ENCODE results near the gene MUC6.

Gene MUC6

GRCh38 chr11:1054143-1055108 lies 17.9 kb upstream of the MUC6 start:
- DNase-seq = no peak
- ChIA-PET POLR2A (interaction anchor here (0.9 kb wide), 1 partner anchor 164 kb away, joined by 3 read pairs; no protein-coding TSS in a partner anchor), CTCF (interaction anchor here (1.2 kb wide), 1 partner anchor 16 kb away, joined by 3 read pairs; no protein-coding TSS in a partner anchor)
- H3K36me3 ChIP-seq (ENCODE audit: control insufficient read depth in 4 of 4, insufficient read depth in 4 of 4, low read length in 3 of 4) = no peaks in the 10 kb centered on the region
- no peaks in the 10 kb centered on the region for H3K9me3 ChIP-seq (ENCODE audit: control extremely low read depth in 1 of 5, control insufficient read depth in 4 of 5, insufficient read depth in 2 of 5, low read depth in 1 of 5, low read length in 4 of 5)
- H3K4me1 ChIP-seq (ENCODE audit: control extremely low read depth in 1 of 4, control insufficient read depth in 4 of 4, insufficient read depth in 4 of 4, low read length in 3 of 4) = peaks cover 0 to 18% (median 8%) of the 10 kb centered on the region in 4 experiments
- no peak overlapping the region for H3K4me3 ChIP-seq (ENCODE audit: control insufficient read depth in 1 of 7, extremely low read depth in 1 of 7, insufficient read depth in 4 of 7, low read depth in 2 of 7, low read length in 6 of 7)
- H3K27ac ChIP-seq (ENCODE audit: insufficient read depth in 1 of 2, low read depth in 1 of 2, low read length in 2 of 2, poor library complexity in 1 of 2, severe bottlenecking in 2 of 2) = no peak overlapping the region
- peaks cover 0 to 3% (median 0%) of the 10 kb centered on the region in 5 experiments for H3K27me3 ChIP-seq (replicated peaks in 2 of 5; ENCODE audit: control insufficient read depth in 4 of 5, insufficient read depth in 5 of 5, low read length in 4 of 5)
- 93% methylated on average over 20 of the region's 25 CpGs for WGBS (ENCODE audit: insufficient coverage)

GRCh38 chr11:1053121-1053901 lies 16.8 kb upstream of the MUC6 start:
- DNase-seq = peak in 1 of 3 donors; percentile 13
- Histone ChIP-seq H3K9me3 (ENCODE audit: control extremely low read depth in 1 of 5, control insufficient read depth in 4 of 5, insufficient read depth in 2 of 5, low read depth in 1 of 5, low read length in 4 of 5) (no peaks in the 10 kb centered on the region), H3K36me3 (ENCODE audit: control insufficient read depth in 4 of 4, insufficient read depth in 4 of 4, low read length in 3 of 4) (no peaks in the 10 kb centered on the region), H3K27ac (ENCODE audit: insufficient read depth in 1 of 2, low read depth in 1 of 2, low read length in 2 of 2, poor library complexity in 1 of 2, severe bottlenecking in 2 of 2) (no peak overlapping the region), H3K4me3 (ENCODE audit: control insufficient read depth in 1 of 7, extremely low read depth in 1 of 7, insufficient read depth in 4 of 7, low read depth in 2 of 7, low read length in 6 of 7) (no peak overlapping the region), H3K27me3 (replicated peaks in 2 of 5; ENCODE audit: control insufficient read depth in 4 of 5, insufficient read depth in 5 of 5, low read length in 4 of 5) (no peaks in the 10 kb centered on the region), H3K4me1 (ENCODE audit: control extremely low read depth in 1 of 4, control insufficient read depth in 4 of 4, insufficient read depth in 4 of 4, low read length in 3 of 4) (peaks cover 0 to 27% (median 12%) of the 10 kb centered on the region in 4 experiments)
- ChIA-PET POLR2A (no interaction called here), CTCF (interaction anchor here (3.3 kb wide), 1 partner anchor 207 kb away, joined by 32 read pairs; no protein-coding TSS in a partner anchor)
- WGBS (ENCODE audit: insufficient coverage) = 82% methylated on average over 13 of the region's 25 CpGs

GRCh38 chr11:1052133-1053011 lies 15.9 kb upstream of the MUC6 start:
- peaks cover 0 to 7% (median 2%) of the 10 kb centered on the region in 5 experiments for H3K27me3 ChIP-seq (replicated peaks in 2 of 5; ENCODE audit: control insufficient read depth in 4 of 5, insufficient read depth in 5 of 5, low read length in 4 of 5)
- H3K9me3 ChIP-seq (ENCODE audit: control extremely low read depth in 1 of 5, control insufficient read depth in 4 of 5, insufficient read depth in 2 of 5, low read depth in 1 of 5, low read length in 4 of 5) = no peaks in the 10 kb centered on the region
- 94% methylated on average over 23 of the region's 25 CpGs for WGBS (ENCODE audit: insufficient coverage)
- CTCF ChIA-PET = interaction anchor here (1.0 to 3.3 kb wide), 7 partner anchors 7 to 207 kb away, joined by 3 to 32 read pairs (median 5); no protein-coding TSS in a partner anchor
- no peak for DNase-seq
- H3K36me3 ChIP-seq (ENCODE audit: control insufficient read depth in 4 of 4, insufficient read depth in 4 of 4, low read length in 3 of 4) = no peaks in the 10 kb centered on the region
- POLR2A ChIA-PET = interaction anchor here (0.5 kb wide), 1 partner anchor 49 kb away, joined by 3 read pairs; no protein-coding TSS in a partner anchor
- H3K27ac ChIP-seq (ENCODE audit: insufficient read depth in 1 of 2, low read depth in 1 of 2, low read length in 2 of 2, poor library complexity in 1 of 2, severe bottlenecking in 2 of 2) = no peak overlapping the region
- peaks cover 0 to 28% (median 13%) of the 10 kb centered on the region in 4 experiments for H3K4me1 ChIP-seq (ENCODE audit: control extremely low read depth in 1 of 4, control insufficient read depth in 4 of 4, insufficient read depth in 4 of 4, low read length in 3 of 4)
- H3K4me3 ChIP-seq (ENCODE audit: control insufficient read depth in 1 of 7, extremely low read depth in 1 of 7, insufficient read depth in 4 of 7, low read depth in 2 of 7, low read length in 6 of 7) = no peak overlapping the region

- H3K4me1 ChIP-seq (ENCODE audit: control extremely low read depth in 1 of 4, control insufficient read depth in 4 of 4, insufficient read depth in 4 of 4, low read length in 3 of 4) = peaks cover 0 to 28% (median 13%) of the 10 kb centered on the region in 4 experiments
- ChIA-PET POLR2A (interaction anchor here (0.5 kb wide), 1 partner anchor 48 kb away, joined by 3 read pairs; no protein-coding TSS in a partner anchor), CTCF (interaction anchor here (0.6 to 3.3 kb wide), 13 partner anchors 8 to 217 kb away, joined by 3 to 32 read pairs (median 4); no protein-coding TSS in a partner anchor)
- H3K36me3 ChIP-seq (ENCODE audit: control insufficient read depth in 4 of 4, insufficient read depth in 4 of 4, low read length in 3 of 4) = no peaks in the 10 kb centered on the region
- no peaks in the 10 kb centered on the region for H3K9me3 ChIP-seq (ENCODE audit: control extremely low read depth in 1 of 5, control insufficient read depth in 4 of 5, insufficient read depth in 2 of 5, low read depth in 1 of 5, low read length in 4 of 5)
- H3K27me3 ChIP-seq (replicated peaks in 2 of 5; ENCODE audit: control insufficient read depth in 4 of 5, insufficient read depth in 5 of 5, low read length in 4 of 5) = peaks cover 0 to 7% (median 5%) of the 10 kb centered on the region in 5 experiments
- H3K27ac ChIP-seq (ENCODE audit: insufficient read depth in 1 of 2, low read depth in 1 of 2, low read length in 2 of 2, poor library complexity in 1 of 2, severe bottlenecking in 2 of 2) = no peak overlapping the region
- WGBS (ENCODE audit: insufficient coverage) = 63% methylated on average over 12 of the region's 15 CpGs
- DNase-seq = no peak
- H3K4me3 ChIP-seq (ENCODE audit: control insufficient read depth in 1 of 7, extremely low read depth in 1 of 7, insufficient read depth in 4 of 7, low read depth in 2 of 7, low read length in 6 of 7) = no peak overlapping the region
Measured at GRCh38 chr11:1051356-1052132, 15.0 kb upstream of the MUC6 start.

GRCh38 chr11:1050581-1051355 lies 14.2 kb upstream of the MUC6 start:
- no peaks in the 10 kb centered on the region for H3K36me3 ChIP-seq (ENCODE audit: control insufficient read depth in 4 of 4, insufficient read depth in 4 of 4, low read length in 3 of 4)

More at GRCh38 chr11:1050581-1051355, 14.2 kb upstream of the MUC6 start:
- DNase-seq = peak; percentile 58 to 76 (median 74)
- Histone ChIP-seq H3K27ac (ENCODE audit: insufficient read depth in 1 of 2, low read depth in 1 of 2, low read length in 2 of 2, poor library complexity in 1 of 2, severe bottlenecking in 2 of 2) (no peak overlapping the region), H3K4me1 (ENCODE audit: control extremely low read depth in 1 of 4, control insufficient read depth in 4 of 4, insufficient read depth in 4 of 4, low read length in 3 of 4) (peaks cover 0 to 28% (median 13%) of the 10 kb centered on the region in 4 experiments), H3K9me3 (ENCODE audit: control extremely low read depth in 1 of 5, control insufficient read depth in 4 of 5, insufficient read depth in 2 of 5, low read depth in 1 of 5, low read length in 4 of 5) (no peaks in the 10 kb centered on the region), H3K4me3 (ENCODE audit: control insufficient read depth in 1 of 7, extremely low read depth in 1 of 7, insufficient read depth in 4 of 7, low read depth in 2 of 7, low read length in 6 of 7) (no peak overlapping the region), H3K27me3 (replicated peaks in 2 of 5; ENCODE audit: control insufficient read depth in 4 of 5, insufficient read depth in 5 of 5, low read length in 4 of 5) (peaks cover 0 to 7% (median 5%) of the 10 kb centered on the region in 5 experiments)
- POLR2A ChIA-PET = no interaction called here
- 47% methylated on average over 32 of the region's 39 CpGs for WGBS (ENCODE audit: insufficient coverage)
- CTCF ChIA-PET = interaction anchor here (0.7 to 3.3 kb wide), 12 partner anchors 9 to 216 kb away, joined by 3 to 32 read pairs (median 4); no protein-coding TSS in a partner anchor

Data from common myeloid progenitor, CD34-positive (primary cell).